Embryonic facial prominence (tissue), 1 donor: ENCODE measurements around the gene SUGP2.
A peak's percentile ranks its signal among the peaks of the same experiment; 100 is the strongest.

Source experiments
- DNase-seq: peaks from one replicate; pipeline ENCODE4 v3.0.0-alpha.2; 2016; ENCODE audit errors: extremely low spot score

SUGP2 gene

GRCh38 chr19:19033426-19034203 lies at the start of gene SUGP2, which contains the start of gene ARMC6:
TSS of gene SUGP2 (minus strand) at chr19:19033517. CDS start at chr19:19031071, 2,446 bp downstream.
TSS of gene ARMC6 (plus strand) at chr19:19033603. CDS start at chr19:19034210, 607 bp downstream.
- DNase-seq: peak; percentile 78

- no peak for DNase-seq
Measured at GRCh38 chr19:19081642-19082151, 48.4 kb upstream of the SUGP2 start.

- no peak for DNase-seq
Measured at GRCh38 chr19:19079571-19079970, 46.3 kb upstream of the SUGP2 start.

GRCh38 chr19:19078801-19079200 lies 45.5 kb upstream of the SUGP2 start:
- DNase-seq: no peak

GRCh38 chr19:19077103-19077502 lies 43.8 kb upstream of the SUGP2 start:
- DNase-seq: no peak

GRCh38 chr19:19076476-19076875 lies 43.2 kb upstream of the SUGP2 start:
- no peak for DNase-seq

- no peak for DNase-seq
Measured at GRCh38 chr19:19075126-19075525, 41.8 kb upstream of the SUGP2 start.

- no peak for DNase-seq
Measured at GRCh38 chr19:19074196-19074882, 41.0 kb upstream of the SUGP2 start.

- no peak for DNase-seq
Measured at GRCh38 chr19:19071897-19072296, 38.6 kb upstream of the SUGP2 start.

- DNase-seq: no peak
Measured at GRCh38 chr19:19068659-19069654, 35.6 kb upstream of the SUGP2 start.

- DNase-seq: no peak
Measured at GRCh38 chr19:19067276-19068072, 34.2 kb upstream of the SUGP2 start.

GRCh38 chr19:19064811-19065745 lies 31.8 kb upstream of the SUGP2 start:
- no peak for DNase-seq

GRCh38 chr19:19064098-19064722 lies 30.9 kb upstream of the SUGP2 start:
- DNase-seq: peak; percentile 27

GRCh38 chr19:19063183-19064097 lies 30.1 kb upstream of the SUGP2 start, which contains the start of gene SLC25A42:
TSS of gene SLC25A42 (plus strand) at chr19:19063994. CDS start at chr19:19096125, 32,131 bp downstream.
- DNase-seq: peak; percentile 95

GRCh38 chr19:19062454-19063182 lies 29.3 kb upstream of the SUGP2 start:
- no peak for DNase-seq

GRCh38 chr19:19061506-19061905 lies 28.2 kb upstream of the SUGP2 start:
- no peak for DNase-seq
